ENCODE data around the gene GALNT14. TPM values are rescaled to one million over a fixed set of nuclear protein-coding genes. Genes with fewer than 3 reads are reported as not detected.

The GALNT14 gene
- total RNA-seq, 4 donors from 2014 or later = 8.3 to 26.1 (median 16.3) TPM

DNA sequence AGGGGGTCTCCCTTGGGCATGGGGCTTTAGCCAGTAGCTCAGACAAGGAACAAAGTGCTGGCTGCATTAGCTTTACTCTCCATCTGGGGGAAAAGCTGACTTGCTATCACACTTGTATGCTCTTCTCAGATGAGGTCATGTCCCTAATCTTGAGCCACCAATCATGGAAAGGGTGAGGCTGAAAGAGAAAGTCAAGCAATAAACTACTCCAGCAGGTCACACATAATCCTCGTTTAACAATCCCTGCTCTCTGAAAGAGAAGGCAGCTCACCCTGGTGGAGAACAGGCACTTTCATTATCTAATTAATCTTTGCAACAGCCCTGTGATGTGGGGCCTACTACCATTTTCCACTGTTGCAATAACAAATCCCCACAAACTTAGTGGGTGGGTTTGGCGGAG, 201.3 kb downstream of the GALNT14 start:
- no peak for TF ChIP-seq POLR2A (IDR thresholded peaks at IDR 0.05)
- TF ChIP-seq CTCF (IDR thresholded peaks at IDR 0.05) = no peak
- DNase-seq = no peak
- Histone ChIP-seq H3K4me1 (no peaks in the 10 kb centered on the region), H3K36me3 (no peaks in the 10 kb centered on the region), H3K9me3 (no peaks in the 10 kb centered on the region), H3K4me3 (no peak overlapping the region), H3K27ac (no peak overlapping the region), H3K27me3 (no peaks in the 10 kb centered on the region)

DNA sequence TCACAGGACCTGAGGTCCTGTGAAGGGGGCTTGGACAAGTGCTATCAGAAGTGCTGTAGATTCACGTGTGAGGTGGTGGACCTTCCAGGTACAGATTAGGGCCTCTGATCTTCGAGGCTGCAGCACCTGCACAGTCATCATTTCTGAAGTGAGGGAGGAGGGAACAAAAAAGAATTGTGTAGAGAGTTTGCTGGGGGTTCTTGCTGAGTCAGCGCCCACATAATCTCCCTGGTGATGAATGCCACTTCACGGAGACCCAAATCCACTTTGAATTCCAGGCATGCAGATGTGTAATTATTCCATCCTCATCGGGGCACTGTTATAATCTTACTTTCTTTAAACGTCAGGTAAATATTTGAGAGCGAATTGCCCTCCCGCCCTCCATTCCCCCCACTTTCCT, 202.4 kb downstream of the GALNT14 start:
- TF ChIP-seq POLR2A (IDR thresholded peaks at IDR 0.05) = no peak
- TF ChIP-seq CTCF (IDR thresholded peaks at IDR 0.05) = no peak
- no peaks in the 10 kb centered on the region for H3K4me1 ChIP-seq
- H3K9me3 ChIP-seq = no peaks in the 10 kb centered on the region
- no peak for DNase-seq
- H3K27ac ChIP-seq = no peak overlapping the region
- H3K36me3 ChIP-seq = no peaks in the 10 kb centered on the region
- no peaks in the 10 kb centered on the region for H3K27me3 ChIP-seq
- no peak overlapping the region for H3K4me3 ChIP-seq

GRCh38 chr2:30934066-30934465, 204.2 kb downstream of the GALNT14 start:
- Histone ChIP-seq H3K4me1 (no peaks in the 10 kb centered on the region), H3K27ac (no peak overlapping the region), H3K27me3 (no peaks in the 10 kb centered on the region), H3K36me3 (no peaks in the 10 kb centered on the region), H3K4me3 (no peak overlapping the region), H3K9me3 (no peaks in the 10 kb centered on the region)
- DNase-seq = no peak
- TF ChIP-seq POLR2A (IDR thresholded peaks at IDR 0.05) = no peak
- no peak for TF ChIP-seq CTCF (IDR thresholded peaks at IDR 0.05)

GRCh38 chr2:30933496-30933895, 204.7 kb downstream of the GALNT14 start:
- no peaks in the 10 kb centered on the region for H3K27me3 ChIP-seq
- no peaks in the 10 kb centered on the region for H3K4me1 ChIP-seq
- H3K4me3 ChIP-seq = no peak overlapping the region
- H3K9me3 ChIP-seq = no peaks in the 10 kb centered on the region
- DNase-seq = no peak
- no peak overlapping the region for H3K27ac ChIP-seq
- no peaks in the 10 kb centered on the region for H3K36me3 ChIP-seq
- TF ChIP-seq CTCF (IDR thresholded peaks at IDR 0.05) (no peak), POLR2A (IDR thresholded peaks at IDR 0.05) (no peak)

- TF ChIP-seq POLR2A (IDR thresholded peaks at IDR 0.05) = no peak
- no peaks in the 10 kb centered on the region for H3K4me1 ChIP-seq
- no peak overlapping the region for H3K27ac ChIP-seq
- no peak for DNase-seq
- H3K9me3 ChIP-seq = no peaks in the 10 kb centered on the region
- H3K27me3 ChIP-seq = no peaks in the 10 kb centered on the region
- no peaks in the 10 kb centered on the region for H3K36me3 ChIP-seq
- no peak overlapping the region for H3K4me3 ChIP-seq
Observed at GRCh38 chr2:30932870-30933269, 205.4 kb downstream of the GALNT14 start.

- Histone ChIP-seq H3K9me3 (no peaks in the 10 kb centered on the region), H3K4me1 (no peaks in the 10 kb centered on the region), H3K4me3 (no peak overlapping the region), H3K27me3 (no peaks in the 10 kb centered on the region), H3K36me3 (no peaks in the 10 kb centered on the region), H3K27ac (no peak overlapping the region)
- DNase-seq = no peak
- TF ChIP-seq POLR2A (IDR thresholded peaks at IDR 0.05) (no peak), CTCF (IDR thresholded peaks at IDR 0.05) (no peak)
Observed at GRCh38 chr2:30931841-30932407, 206.3 kb downstream of the GALNT14 start.
